ENCODE data around the gene CLN6.
"Not testable (repeated sequence)": the region's sequence is repeated elsewhere in the genome, so short reads cannot be mapped to it uniquely, and the experiment has no call there.

Gene CLN6

DNA sequence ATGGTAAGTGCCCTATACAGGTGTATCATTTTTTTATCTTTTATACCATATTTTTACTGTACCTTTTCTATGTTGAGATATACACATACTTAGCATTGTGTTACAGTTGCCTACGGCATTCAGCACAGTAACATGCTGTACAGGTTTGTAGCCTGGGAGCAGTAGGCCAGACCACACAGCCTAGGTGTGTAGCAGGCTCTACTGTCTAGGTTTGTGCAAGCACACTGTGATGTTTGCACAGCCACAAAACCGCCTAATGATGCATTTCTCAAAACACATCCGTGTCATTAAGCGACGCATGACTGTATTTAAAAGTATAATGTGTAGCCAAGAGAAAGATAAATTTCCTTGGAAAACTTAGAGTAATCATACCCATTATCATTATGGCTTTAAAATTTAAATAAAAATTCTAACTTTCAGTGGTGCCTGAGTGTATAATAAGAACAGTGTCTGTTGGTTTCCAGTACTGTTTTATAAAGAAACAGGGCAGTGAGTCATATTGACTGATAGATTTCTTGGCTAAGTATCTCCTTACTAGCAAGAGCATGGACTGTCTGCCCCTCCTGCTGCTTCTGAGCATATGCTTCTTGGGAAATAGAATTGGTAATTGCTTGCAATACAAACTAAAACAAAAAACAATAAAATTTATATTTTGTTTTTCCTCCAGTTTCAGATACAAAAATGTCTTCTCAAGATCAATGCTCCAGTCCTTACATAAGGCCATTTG is 42.7 kb downstream of the CLN6 start:
- DNase-seq = no peak

DNA sequence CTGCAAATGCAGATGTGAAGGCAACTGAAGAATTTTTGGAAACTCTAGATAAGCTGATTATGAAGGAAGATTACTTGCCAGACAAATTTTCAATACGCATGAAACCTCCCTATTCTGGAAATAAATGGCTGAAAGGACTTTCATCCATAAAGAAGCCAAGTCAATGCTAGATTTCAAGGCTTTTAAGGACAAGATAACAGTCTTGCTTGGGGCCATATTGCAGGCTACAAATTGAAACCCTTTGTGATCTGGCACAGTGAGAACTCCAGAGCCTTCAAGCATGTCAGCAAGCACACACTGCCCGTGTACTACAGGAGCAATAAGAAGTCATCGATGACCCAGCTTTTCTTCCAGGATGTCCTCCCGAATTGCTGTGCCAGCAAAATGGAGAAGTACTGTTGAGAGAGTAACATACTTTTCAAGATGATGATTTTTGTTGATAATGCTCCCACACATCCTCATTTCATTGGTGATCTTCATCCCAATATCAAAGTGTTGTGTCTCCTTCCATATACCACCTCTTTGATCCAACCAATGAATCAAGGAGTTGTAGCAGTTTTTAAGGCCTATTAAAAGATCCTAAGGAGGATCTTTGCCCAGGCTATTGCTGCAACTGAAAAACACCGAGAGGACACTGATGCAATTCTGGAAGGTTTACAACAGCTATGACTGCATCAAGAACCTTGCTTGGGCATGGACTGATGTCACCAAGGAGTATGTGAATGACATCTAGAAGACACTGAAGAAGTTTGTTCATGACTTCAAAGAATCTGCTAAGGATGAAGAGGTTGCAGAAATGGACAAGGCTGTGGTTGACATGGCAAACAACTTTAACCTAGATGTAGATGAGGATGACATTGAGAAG is 44.7 kb downstream of the CLN6 start:
- no peak for DNase-seq

DNA sequence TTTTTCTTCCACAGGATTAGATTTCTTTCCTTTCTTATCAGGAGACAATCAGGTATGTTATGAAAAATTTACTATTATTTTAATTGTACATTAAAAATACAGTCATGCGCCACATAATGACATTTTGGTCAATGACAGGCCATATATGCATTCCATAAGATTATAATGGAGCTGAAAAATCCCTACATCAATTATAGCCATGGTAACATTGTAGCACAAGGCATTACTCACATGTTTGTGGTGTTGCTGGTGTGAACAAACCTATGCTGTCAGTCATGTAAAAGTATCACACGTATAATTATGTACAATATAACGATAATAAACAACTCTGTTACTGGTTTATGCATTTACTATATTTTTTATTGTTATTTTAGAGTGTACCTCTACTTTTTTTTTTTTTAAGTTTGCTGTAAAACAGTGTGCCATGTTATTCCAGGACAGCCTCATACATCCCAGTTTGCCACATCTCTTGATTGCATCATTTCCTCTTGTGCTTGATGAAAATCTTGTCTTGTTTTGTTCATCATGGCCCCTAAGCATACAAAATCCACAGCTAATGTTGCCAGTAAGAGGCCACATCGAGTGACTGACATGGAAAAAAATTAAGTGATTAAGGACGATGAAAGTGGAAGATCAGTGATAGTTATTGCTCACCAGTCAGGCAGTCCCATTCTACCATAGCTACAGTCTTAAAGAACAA is 45.8 kb downstream of the CLN6 start:
- no peak for DNase-seq

DNA sequence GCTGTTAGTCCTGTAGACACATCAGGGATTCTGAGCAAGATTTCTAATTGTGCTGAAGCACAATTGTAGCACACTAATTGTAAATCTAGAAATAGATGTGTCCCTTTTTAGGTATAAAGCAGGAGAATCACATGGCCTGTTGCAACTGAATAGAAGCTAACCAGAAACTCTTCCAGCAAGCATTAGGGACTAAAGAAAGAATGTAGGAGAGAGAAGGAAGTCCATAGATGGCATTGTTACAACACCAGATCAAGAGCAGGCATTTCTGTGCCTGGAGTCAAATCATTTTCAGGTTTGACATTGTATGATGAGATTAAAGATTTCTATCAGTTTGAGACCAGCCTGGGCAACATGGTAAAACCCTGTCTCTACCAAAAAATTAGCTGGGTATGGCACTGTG is 51.8 kb downstream of the CLN6 start:
- DNase-seq = no peak

DNA sequence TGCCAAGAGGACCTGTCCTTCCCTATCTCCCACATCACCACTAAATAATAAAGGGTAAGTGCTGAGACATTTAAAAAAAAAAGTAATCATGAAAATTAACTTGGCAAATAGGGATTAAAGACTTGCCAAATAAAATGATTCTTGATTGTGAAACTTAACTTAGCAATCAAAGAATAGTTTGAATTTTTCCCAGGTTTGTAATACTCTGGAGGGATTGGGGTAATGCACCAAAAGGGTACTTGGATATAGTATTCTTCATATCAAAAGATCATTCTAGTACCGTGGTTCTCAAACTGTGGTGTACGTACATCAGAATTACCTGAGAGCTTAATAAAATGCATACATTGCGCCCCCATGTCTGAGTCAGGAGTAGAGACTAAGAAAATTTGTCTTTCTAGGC is 52.9 kb downstream of the CLN6 start:
- no peak for DNase-seq

DNA sequence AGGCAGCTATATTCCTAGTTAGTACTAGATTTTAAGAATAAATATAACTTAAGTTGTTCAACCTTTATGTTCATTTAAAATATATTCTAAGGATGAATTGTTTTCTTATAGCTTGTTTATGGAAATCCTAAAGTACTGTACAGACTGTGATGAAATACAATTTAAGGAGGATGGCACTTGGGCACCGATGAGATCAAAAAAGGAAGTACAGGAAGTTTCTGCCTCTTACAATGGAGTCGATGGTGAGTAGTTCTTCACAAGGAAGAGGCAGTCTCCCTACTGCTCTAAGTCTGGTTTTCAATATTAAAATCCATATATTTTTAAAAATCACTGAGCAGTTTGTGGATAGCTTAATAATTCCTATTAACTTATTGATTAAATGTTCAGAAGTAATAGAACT is 54.0 kb downstream of the CLN6 start:
- peak; percentile 44 for DNase-seq

DNA sequence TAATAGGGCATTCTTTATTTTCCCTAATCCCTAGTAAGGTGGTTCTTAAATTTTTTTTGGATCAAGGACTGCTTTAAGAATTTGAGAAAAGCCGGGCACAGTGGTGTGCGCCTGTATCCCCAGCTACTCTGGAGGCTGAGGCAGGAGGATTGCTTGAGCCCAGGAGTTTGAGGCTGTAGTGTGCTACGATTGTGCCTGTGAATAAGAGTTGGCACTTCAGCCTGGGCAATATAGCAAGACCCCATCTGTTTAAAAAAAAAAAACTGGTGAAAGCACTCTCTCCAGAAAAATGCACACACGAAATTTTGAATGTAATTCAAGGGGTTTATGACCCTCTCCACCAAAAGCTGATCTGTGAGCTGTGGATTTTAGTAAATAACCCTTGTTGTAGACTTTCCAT is 56.4 kb downstream of the CLN6 start:
- DNase-seq = no peak

DNA sequence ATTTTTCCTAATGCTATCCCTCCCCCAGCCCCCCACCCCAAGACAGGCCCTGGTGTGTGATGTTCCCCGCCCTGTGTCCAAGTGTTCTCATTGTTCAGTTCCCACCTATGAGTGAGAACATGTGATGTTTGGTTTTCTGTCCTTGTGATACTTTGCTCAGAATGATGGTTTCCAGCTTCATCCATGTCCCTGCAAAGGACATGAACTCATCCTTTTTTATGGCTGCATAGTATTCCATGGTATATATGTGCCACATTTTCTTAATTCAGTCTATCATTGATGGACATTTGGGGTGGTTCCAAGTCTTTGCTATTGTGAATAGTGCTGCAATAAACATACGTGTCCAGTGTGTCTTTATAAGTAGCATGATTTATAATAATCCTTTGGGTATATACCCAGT is 57.5 kb downstream of the CLN6 start:
- not testable (repeated sequence) for DNase-seq

DNA sequence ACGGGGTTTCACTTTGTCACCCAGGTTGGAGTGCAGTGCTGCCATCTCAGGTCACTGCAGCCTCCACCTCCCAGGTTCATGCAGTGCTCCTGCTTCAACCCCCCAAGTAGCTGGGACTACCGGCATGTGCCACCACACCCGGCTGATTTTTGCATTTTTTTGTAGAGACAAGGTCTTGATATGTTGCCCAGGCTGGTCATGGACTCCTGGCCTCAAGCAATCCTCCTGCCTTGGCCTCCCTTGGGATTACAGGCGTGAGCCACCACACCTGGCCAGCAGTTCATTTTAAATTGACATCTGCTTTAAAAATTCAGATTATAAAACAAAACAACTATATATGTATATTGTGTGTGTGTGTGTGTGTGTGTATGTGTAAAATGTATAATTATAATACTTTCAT is 62.7 kb downstream of the CLN6 start:
- DNase-seq = no peak

DNA sequence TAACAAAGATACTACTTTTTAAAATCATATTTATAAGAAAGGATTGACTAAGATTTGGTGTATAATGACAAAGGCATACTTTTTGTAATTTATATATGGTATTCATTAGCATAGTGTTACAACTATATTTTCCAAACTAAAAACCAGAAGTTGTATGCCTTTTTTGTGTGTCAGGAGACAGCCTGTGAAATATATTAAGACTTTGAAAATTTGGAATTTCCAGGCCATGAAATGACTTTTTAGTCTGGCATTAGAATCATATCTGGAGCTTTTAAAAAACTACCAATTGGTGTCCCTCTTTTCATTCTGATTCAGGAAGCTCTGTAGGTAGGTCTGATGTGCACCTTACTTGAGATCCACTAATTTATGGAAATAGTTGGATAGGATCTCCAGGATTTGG is 66.3 kb downstream of the CLN6 start:
- DNase-seq = no peak

DNA sequence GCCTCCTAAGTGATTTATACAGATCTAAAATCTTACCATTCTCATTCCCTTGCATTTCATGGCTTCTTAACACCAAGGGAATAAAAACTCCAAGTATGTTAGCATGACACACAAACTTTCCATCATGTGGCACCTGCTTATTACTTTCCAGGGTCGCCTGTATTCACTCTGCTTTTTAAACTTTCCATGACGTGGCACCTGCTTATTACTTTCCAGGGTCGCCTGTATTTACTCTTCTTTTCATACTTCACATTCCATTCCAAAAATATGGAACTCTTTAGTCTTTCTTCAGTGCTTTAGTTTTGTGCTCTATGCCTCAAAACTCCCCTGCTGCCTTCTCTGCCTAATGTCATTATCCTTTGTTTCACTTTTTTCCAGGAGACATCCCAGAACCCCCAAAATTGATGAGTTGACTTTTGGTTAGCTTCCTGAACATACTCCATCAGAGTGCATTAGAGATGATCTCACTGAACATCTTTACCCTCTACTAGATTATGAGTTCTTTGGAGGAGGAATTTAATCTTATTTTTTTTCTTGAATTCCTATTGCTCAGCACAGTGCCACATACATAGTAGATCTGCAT is 71.4 kb downstream of the CLN6 start:
- DNase-seq = no peak

DNA sequence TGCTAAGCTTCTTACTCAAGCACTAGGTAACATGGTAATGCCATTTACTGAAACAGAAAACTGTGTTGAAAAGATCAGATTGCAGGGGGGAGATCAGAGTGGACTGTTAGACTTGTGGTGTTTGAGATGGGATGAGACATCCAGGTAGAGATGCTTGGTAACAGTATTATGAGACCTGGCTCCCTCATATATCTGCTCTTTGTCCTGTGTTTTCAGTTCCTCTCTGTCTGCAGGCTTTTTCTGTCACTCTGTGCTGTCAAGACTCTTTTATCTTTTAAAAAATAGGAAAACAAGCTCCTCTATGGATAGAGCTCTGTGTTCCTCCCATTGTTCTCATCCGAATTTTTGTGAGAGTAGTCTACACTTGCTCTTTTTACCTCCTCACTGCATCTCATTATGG is 72.5 kb downstream of the CLN6 start:
- DNase-seq = no peak
